VCaP (cell line): ENCODE data around the gene IGFL2.
"Not testable (repeated sequence)": the region's sequence is repeated elsewhere in the genome, so short reads cannot be mapped to it uniquely, and the experiment has no call there.

Experiments used
- H3K27ac ChIP-seq: fragments of 450-650 bp; 2 replicates; pipeline ENCODE4 v1.5.1; 2017
- CTCF ChIP-seq: fragments of 450-650 bp; conservative IDR thresholded peaks from 2 replicates; pipeline ENCODE4 v1.5.1; 2017; ENCODE audit warnings: mild to moderate bottlenecking, moderate library complexity

The IGFL2 gene

GRCh38 chr19:46186101-46186716 is 38.2 kb downstream of the IGFL2 start:
- H3K27ac ChIP-seq: peak overlapping the region; percentile 81
- no peak for TF ChIP-seq CTCF

GRCh38 chr19:46186717-46187101 is 38.7 kb downstream of the IGFL2 start:
- no peak for TF ChIP-seq CTCF
- peak overlapping the region; percentile 81 for H3K27ac ChIP-seq

GRCh38 chr19:46189971-46190888 is 42.2 kb downstream of the IGFL2 start:
- TF ChIP-seq CTCF: no peak

GRCh38 chr19:46191356-46191755 is 43.3 kb downstream of the IGFL2 start:
- TF ChIP-seq CTCF: no peak
- H3K27ac ChIP-seq: no peak overlapping the region

More at GRCh38 chr19:46189971-46190888, 42.2 kb downstream of the IGFL2 start:
- H3K27ac ChIP-seq: no peak overlapping the region

- H3K27ac ChIP-seq: no peak overlapping the region
- no peak for TF ChIP-seq CTCF
Measured at GRCh38 chr19:46191972-46192371, 43.9 kb downstream of the IGFL2 start.

GRCh38 chr19:46192626-46192991 is 44.6 kb downstream of the IGFL2 start:
- H3K27ac ChIP-seq: not testable (repeated sequence)

GRCh38 chr19:46192992-46193650 is 45.1 kb downstream of the IGFL2 start:
- H3K27ac ChIP-seq: no peak overlapping the region
- no peak for TF ChIP-seq CTCF
